ENCODE measurements around the gene DPH7. TPM values are rescaled to one million over a fixed set of nuclear protein-coding genes. Genes with fewer than 3 reads are reported as not detected.
"Not testable (repeated sequence)": the region's sequence is repeated elsewhere in the genome, so short reads cannot be mapped to it uniquely, and the experiment has no call there.

The DPH7 gene
- total RNA-seq, 2 experiments from 2014 or later: 31.9 to 34.2 TPM

DNA sequence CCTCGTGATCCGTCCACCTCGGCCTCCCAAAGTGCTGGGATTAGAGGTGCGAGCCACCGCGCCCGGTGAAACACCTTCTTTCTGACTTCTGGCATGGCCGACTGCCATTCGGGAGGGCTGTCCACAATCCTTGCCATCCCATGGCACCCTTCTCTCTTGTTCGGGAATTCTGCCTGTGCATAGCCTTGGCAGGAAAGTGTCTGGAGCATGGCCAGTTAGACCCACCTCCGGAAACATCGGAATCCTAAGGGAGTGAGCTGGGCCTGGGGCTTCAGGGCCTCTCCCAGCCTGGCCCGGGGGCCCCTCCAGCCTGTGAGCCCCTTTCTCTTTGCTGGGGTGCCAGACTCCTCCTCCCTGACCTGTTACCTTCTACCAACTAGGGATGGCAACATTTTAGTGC is 25.2 kb upstream of the DPH7 start:
- peaks cover 29% of the 10 kb centered on the region for H3K4me1 Mint-ChIP-seq
- H3K4me3 Mint-ChIP-seq: peak overlapping the region; percentile 48
- DNase-seq: no peak
- no peaks in the 10 kb centered on the region for H3K9me3 Mint-ChIP-seq
- POLR2A ChIA-PET: no interaction called here
- H3K27me3 Mint-ChIP-seq: peaks cover 4% of the 10 kb centered on the region
- CTCF ChIA-PET: interaction anchor here (1.4 kb wide), 1 partner anchor 52 kb away, joined by 4 read pairs; the partner anchor contains the start of gene MRPL41
- H3K36me3 Mint-ChIP-seq (ENCODE audit: low read depth): peaks cover 4% of the 10 kb centered on the region
- no peak overlapping the region for H3K27ac Mint-ChIP-seq

DNA sequence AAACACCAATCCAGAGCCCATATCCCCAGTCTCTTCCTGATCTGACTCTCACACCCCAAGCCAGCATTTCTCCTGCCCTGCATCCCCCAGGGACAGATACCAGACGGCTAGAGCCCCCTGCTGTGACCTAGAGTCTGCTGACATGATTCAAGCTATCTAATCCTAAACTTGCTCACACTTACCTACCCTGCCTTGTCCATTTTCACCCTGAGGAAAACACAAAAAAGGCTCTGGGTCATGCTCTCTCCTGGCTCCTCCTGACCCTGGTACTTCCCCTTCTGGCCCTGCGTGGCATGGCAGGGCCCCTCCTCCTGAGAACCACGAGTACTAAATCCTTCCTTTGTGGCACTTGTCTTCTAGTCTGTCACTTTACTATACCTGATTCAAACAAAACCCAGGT is 23.9 kb upstream of the DPH7 start:
- Mint-ChIP-seq H3K27ac (no peak overlapping the region), H3K4me1 (peaks cover 33% of the 10 kb centered on the region), H3K9me3 (no peaks in the 10 kb centered on the region), H3K4me3 (no peak overlapping the region), H3K27me3 (peaks cover 4% of the 10 kb centered on the region), H3K36me3 (ENCODE audit: low read depth) (peaks cover 3% of the 10 kb centered on the region)
- ChIA-PET POLR2A (interaction anchor here (1.0 to 1.3 kb wide), 2 partner anchors 10 to 50 kb away, joined by 3 read pairs; no protein-coding TSS in a partner anchor), CTCF (no interaction called here)
- no peak for DNase-seq

DNA sequence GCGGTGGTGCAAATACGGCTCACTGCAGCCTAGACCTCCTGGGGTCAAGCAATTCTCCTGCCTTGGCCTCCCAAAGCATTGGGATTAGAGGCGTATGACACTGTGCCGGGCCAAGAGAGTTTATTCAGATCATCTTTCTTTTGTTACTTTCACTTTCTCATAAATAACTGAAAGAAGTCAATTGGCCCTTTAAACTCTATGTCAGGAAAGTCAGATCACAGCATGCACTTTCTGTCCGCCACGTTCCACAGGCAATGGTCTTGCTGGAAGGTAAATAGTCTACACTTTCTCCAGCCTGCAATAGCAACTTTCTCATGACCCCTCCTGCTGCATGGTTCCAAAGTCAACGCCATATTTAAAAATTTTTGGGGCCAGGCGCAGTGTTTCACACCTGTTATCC is 20.2 kb upstream of the DPH7 start:
- no peak for DNase-seq
- no peak overlapping the region for H3K4me3 Mint-ChIP-seq
- H3K4me1 Mint-ChIP-seq: peaks cover 17% of the 10 kb centered on the region
- H3K9me3 Mint-ChIP-seq: no peaks in the 10 kb centered on the region
- no peak overlapping the region for H3K27ac Mint-ChIP-seq
- ChIA-PET POLR2A (interaction anchor here (1.2 kb wide), 1 partner anchor 20 kb away, joined by 4 read pairs; the partner anchor contains the start of gene EHMT1), CTCF (no interaction called here)
- no peaks in the 10 kb centered on the region for H3K36me3 Mint-ChIP-seq (ENCODE audit: low read depth)
- H3K27me3 Mint-ChIP-seq: peaks cover 4% of the 10 kb centered on the region

DNA sequence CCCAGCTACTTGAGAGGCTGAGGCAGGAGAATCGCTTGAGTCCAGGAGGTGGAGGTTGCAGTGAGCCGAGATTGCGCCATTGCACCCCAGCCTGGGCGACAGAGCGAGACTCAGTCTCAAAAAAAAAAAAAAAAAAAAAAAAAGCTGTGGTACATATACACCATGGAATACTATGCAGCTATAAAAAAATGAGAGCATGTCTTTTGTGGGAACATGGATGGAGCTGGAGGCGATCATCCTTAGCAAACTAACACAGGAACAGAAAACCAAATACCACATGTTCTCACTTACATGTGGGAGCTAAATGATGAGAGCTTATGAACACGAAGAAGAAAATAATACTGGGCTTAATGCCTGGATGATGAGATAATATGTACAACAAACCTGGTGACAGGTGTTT is 17.9 kb upstream of the DPH7 start:
- H3K4me3 Mint-ChIP-seq; H3K36me3 Mint-ChIP-seq (ENCODE audit: low read depth); H3K4me1 Mint-ChIP-seq; H3K27ac Mint-ChIP-seq; H3K27me3 Mint-ChIP-seq; H3K9me3 Mint-ChIP-seq; DNase-seq; POLR2A ChIA-PET: not testable (repeated sequence)
- CTCF ChIA-PET: interaction anchor here (0.6 kb wide), 1 partner anchor 211 kb away, joined by 3 read pairs; no protein-coding TSS in a partner anchor

DNA sequence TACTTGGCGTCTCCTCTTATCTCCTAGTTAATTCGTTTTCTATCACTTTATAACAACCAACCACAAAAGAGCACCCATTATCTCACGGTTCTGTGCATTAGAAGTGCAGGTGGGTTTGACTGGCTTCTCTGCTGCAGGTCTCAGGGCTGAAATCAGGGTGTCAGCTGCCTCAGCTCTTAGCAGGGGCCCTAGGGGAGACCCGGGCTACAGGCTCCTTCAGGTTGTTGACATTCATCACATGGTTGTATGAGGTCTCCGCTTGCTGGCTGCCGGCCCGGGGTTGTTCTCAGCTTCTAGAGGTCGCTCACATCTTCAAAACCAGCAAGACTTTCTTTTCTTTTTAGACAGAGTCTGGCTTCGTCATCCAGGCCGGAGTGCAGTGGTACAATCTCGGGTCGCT is 14.5 kb upstream of the DPH7 start:
- Mint-ChIP-seq H3K27ac (no peak overlapping the region), H3K27me3 (no peaks in the 10 kb centered on the region), H3K9me3 (no peaks in the 10 kb centered on the region), H3K36me3 (ENCODE audit: low read depth) (peaks cover 2% of the 10 kb centered on the region), H3K4me3 (no peak overlapping the region), H3K4me1 (peaks cover 18% of the 10 kb centered on the region)
- CTCF ChIA-PET: no interaction called here
- no peak for DNase-seq
- POLR2A ChIA-PET: interaction anchor here (1.2 to 1.5 kb wide), 2 partner anchors 11 to 26 kb away, joined by 3 to 12 read pairs; partner anchors contain the start of gene EHMT1

DNA sequence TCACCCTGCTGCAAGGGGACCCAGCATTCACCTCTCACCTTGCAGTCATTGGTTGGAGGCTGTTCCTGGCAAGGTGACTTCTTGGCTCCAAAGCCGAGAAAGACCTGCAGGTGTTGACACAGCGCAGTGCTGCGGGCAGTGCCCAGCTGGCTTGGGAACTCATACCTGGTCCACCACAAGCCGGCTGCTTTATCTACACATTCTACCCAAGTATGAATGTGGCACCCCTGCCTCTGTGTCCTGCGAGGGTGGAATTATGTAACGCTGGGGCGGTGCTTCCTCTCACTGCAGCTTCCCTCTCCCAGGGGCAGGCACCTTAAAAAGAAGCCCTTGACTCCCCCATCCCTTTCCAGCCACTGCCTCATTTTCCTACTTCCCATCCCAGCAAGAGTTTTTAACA is 14.0 kb upstream of the DPH7 start:
- peaks cover 6% of the 10 kb centered on the region for H3K36me3 Mint-ChIP-seq (ENCODE audit: low read depth)
- H3K4me3 Mint-ChIP-seq: no peak overlapping the region
- DNase-seq: no peak
- H3K9me3 Mint-ChIP-seq: no peaks in the 10 kb centered on the region
- no peak overlapping the region for H3K27ac Mint-ChIP-seq
- peaks cover 21% of the 10 kb centered on the region for H3K4me1 Mint-ChIP-seq
- CTCF ChIA-PET: no interaction called here
- POLR2A ChIA-PET: interaction anchor here (1.2 to 1.5 kb wide), 2 partner anchors 11 to 26 kb away, joined by 3 to 12 read pairs; partner anchors contain the start of gene EHMT1
- H3K27me3 Mint-ChIP-seq: no peaks in the 10 kb centered on the region

DNA sequence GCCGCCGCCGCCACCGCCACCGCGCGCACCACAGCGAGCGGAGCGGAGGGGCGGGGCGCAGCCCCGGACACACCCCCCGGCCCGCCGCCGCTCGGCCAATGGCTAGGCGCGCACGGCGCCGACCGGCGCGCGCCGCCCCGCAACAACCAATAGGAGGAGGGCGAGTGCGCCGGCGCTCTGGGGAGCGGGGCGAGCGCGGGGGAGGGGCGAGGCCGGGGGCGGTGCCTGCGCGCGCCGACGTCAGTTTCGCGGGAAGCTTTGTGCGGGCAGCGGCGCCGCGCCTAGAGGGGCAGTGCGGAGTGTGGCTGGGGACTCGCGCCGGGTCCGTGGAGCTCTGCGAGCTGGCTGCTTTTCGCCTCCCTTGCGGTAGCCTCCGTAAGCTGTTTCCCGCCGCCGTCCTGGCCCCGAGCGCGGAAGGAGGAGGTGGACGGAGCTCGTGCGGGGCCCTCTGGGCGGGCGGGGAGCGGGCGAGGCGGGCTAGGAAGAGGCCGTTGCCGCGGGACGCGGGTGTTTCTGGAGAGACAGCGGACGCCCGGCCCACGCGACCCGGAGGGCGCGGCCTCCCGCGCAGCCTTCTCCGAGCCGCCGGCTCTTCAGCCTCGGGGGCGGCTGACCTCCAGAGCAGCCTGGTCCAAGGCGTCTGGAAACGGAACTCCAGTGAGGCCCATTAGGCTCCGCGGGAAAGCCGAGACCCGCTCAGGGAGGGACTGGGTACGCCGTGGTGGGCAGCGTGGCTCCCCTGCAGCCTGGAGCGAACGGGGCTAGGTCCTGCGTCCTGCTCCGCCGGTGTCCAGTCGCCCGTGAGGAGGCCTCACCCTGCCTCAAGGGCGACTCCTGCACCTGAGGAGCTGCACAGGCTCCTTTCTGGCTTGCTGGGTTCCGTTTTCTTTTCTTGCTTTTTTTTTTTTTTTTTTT is 12.0 kb upstream of the DPH7 start, which contains the start of gene ZMYND19:
TSS of gene ZMYND19 (minus strand) at position 44 of the 915 bp plus-strand sequence. CDS start 249 bp downstream, outside the sequence.
- Mint-ChIP-seq H3K9me3 (no peaks in the 10 kb centered on the region), H3K27me3 (no peaks in the 10 kb centered on the region)
- POLR2A ChIA-PET: interaction anchor here (0.6 to 1.8 kb wide), 7 partner anchors 9 to 198 kb away, joined by 3 to 10 read pairs (median 7); partner anchors contain the start of genes ARRDC1, DPH7 and EHMT1

DNA sequence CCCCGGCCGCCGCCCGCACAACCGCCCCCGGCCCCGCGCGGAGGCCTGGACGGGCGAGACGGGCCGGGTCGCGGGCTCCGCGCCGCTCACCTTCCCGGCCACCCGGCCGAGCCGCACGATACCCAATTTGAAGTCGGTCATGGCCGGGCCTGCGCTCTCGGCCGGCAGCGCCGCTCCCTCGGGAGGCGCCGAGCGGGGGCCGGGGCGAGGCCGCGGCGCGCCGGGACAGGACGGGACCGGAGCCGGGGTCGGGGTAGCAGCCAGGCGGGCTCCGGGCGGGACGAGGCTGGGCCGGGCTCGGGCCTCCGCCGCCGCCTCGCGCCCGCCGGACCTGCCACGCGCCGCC is 11.4 kb upstream of the DPH7 start:
- POLR2A ChIA-PET: interaction anchor here (1.0 to 1.8 kb wide), 5 partner anchors 11 to 38 kb away, joined by 3 to 10 read pairs (median 7); partner anchors contain the start of genes ARRDC1, DPH7 and EHMT1

More for the DNA sequence above, 12.0 kb upstream of the DPH7 start, which contains the start of gene ZMYND19:
- CTCF ChIA-PET: interaction anchor here (0.6 to 2.7 kb wide), 7 partner anchors 8 to 66 kb away, joined by 3 to 11 read pairs (median 3); partner anchors contain the start of genes DPH7, EHMT1 and MRPL41
- Mint-ChIP-seq H3K4me3 (peak within 1 kb of the TSS; percentile 92), H3K4me1 (peaks cover 22% of the 10 kb centered on the region), H3K27ac (peak within 1 kb of the TSS; percentile 83), H3K36me3 (ENCODE audit: low read depth) (peaks cover 23% of the 10 kb centered on the region)
- DNase-seq: peak; percentile 90

DNA sequence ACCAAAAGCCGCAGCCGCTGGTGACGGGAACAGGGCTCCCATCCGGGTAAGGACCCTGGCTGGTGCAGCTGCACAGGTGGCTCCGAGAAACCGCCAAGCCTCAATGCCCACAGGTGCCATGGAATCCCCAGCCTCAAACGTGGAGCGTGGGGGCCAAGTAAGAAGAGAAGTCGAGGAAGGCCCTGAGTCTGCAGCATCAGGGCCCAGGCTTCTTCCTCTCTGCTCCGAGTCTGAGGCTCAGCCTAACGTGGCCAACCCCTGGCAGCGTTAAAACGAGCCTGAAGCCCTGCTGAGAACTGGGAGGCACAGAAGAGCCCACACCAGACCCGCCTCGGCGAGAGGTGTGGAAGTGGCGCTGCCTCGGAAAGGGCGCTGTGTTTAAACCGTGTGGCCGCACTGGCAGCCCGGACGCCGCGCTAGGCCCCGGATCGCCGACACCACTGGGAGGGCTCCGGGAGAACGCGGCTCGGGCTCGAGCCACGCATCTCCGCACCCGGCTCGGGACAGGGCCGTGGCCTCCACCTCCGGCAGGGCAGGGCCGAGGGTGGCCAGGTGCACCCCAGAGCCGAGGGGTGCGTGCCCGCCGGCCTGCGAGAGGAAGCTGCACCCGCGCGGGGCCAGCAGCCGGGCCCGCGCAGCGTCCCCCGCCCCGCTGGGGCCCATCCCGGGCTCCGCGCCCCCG is 10.9 kb upstream of the DPH7 start:
- no peaks in the 10 kb centered on the region for H3K9me3 Mint-ChIP-seq
- H3K27ac Mint-ChIP-seq: peak overlapping the region; percentile 66
- peak overlapping the region; percentile 84 for H3K4me3 Mint-ChIP-seq
- DNase-seq: no peak
- H3K4me1 Mint-ChIP-seq: peaks cover 22% of the 10 kb centered on the region
- H3K27me3 Mint-ChIP-seq: no peaks in the 10 kb centered on the region
- H3K36me3 Mint-ChIP-seq (ENCODE audit: low read depth): peaks cover 23% of the 10 kb centered on the region
- ChIA-PET POLR2A (interaction anchor here (0.9 to 2.4 kb wide), 6 partner anchors 10 to 38 kb away, joined by 3 to 10 read pairs (median 5); partner anchors contain the start of genes DPH7, EHMT1 and MRPL41), CTCF (interaction anchor here (2.6 to 2.7 kb wide), 2 partner anchors 10 kb away, joined by 11 to 18 read pairs; partner anchors contain the start of gene DPH7)

More for the DNA sequence above, 11.4 kb upstream of the DPH7 start:
- CTCF ChIA-PET: interaction anchor here (0.6 to 2.7 kb wide), 6 partner anchors 8 to 66 kb away, joined by 3 to 11 read pairs (median 3); partner anchors contain the start of genes DPH7 and EHMT1
- H3K4me3 Mint-ChIP-seq: no peak overlapping the region
- H3K27ac Mint-ChIP-seq: no peak overlapping the region
- peaks cover 23% of the 10 kb centered on the region for H3K36me3 Mint-ChIP-seq (ENCODE audit: low read depth)
- no peaks in the 10 kb centered on the region for H3K27me3 Mint-ChIP-seq
- no peak for DNase-seq
- peaks cover 22% of the 10 kb centered on the region for H3K4me1 Mint-ChIP-seq
- no peaks in the 10 kb centered on the region for H3K9me3 Mint-ChIP-seq

DNA sequence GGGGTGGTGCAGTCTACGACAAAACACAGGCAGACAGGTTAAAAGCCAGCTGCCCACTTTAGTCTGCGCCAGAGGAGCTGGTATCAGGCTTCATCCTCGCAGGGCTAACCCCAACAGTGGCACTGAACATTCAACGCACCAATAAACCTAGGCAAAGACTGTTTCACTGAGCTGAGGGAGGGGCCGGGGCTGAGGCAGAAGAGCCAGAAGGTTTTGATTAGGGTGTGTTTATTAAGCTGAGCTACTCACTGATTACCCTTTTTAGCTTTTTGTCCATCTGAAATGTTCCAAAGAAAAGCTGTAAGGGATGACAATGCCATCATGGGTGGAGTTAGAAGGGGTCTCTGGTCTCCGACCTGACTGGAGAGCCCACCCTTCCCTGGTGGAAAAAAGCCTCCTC is 10.2 kb upstream of the DPH7 start:
- Mint-ChIP-seq H3K4me1 (peaks cover 22% of the 10 kb centered on the region), H3K27ac (peak overlapping the region; percentile 31), H3K36me3 (ENCODE audit: low read depth) (peaks cover 23% of the 10 kb centered on the region), H3K9me3 (no peaks in the 10 kb centered on the region), H3K4me3 (peak overlapping the region; percentile 84), H3K27me3 (no peaks in the 10 kb centered on the region)
- DNase-seq: no peak
- CTCF ChIA-PET: interaction anchor here (2.6 kb wide), 1 partner anchor 9 kb away, joined by 18 read pairs; no protein-coding TSS in a partner anchor
- POLR2A ChIA-PET: interaction anchor here (0.7 to 2.4 kb wide), 4 partner anchors 10 to 67 kb away, joined by 3 to 10 read pairs (median 3); partner anchors contain the start of genes DPH7 and MRPL41

DNA sequence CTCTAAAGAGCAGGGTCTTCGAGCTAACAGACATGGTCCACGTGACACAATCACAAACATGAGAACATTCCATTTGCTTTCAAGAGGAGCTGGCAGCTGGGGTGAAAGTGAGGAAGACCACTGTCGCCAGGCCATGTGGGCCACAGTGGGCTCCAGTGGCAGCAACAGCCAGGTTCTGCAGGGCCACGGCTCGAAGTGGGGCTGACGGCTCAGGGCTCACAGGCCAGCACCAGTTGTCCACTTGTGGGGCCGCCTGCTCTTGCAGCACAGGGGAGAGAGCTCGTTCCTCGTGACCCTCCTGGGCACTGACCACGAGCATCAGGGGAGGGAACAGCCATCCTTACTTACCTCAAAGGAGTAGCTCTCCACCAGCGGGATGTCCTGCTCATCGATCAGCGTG is 9.6 kb upstream of the DPH7 start:
- POLR2A ChIA-PET: interaction anchor here (0.7 to 2.4 kb wide), 3 partner anchors 9 to 68 kb away, joined by 3 to 10 read pairs (median 3); partner anchors contain the start of gene DPH7
- H3K36me3 Mint-ChIP-seq (ENCODE audit: low read depth): peaks cover 23% of the 10 kb centered on the region
- CTCF ChIA-PET: interaction anchor here (2.6 kb wide), 1 partner anchor 8 kb away, joined by 18 read pairs; no protein-coding TSS in a partner anchor
- no peak overlapping the region for H3K27ac Mint-ChIP-seq
- H3K27me3 Mint-ChIP-seq: no peaks in the 10 kb centered on the region
- peak overlapping the region; percentile 54 for H3K4me3 Mint-ChIP-seq
- DNase-seq: no peak
- no peaks in the 10 kb centered on the region for H3K9me3 Mint-ChIP-seq
- peaks cover 22% of the 10 kb centered on the region for H3K4me1 Mint-ChIP-seq

DNA sequence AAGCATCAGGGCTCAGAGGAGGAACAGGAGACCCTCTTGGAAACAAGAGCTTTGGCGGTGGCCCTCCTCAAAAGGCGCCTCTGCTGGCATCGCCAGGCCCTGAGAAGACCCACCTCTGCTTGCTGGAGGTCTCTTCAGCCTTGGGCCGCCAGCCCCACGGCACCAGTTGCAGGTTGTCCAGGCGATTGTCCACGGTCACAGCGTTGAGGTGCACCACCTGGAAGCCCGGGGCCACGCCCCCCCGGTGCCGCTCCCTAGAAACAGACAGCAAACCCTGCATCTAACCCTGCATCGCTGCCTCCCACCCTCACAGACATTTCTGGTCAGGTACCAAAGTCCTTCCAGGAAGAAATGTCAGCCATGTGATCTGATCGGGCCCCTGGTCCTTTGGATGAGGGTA is 8.1 kb upstream of the DPH7 start:
- Mint-ChIP-seq H3K27me3 (no peaks in the 10 kb centered on the region), H3K4me3 (no peak overlapping the region), H3K4me1 (peaks cover 20% of the 10 kb centered on the region), H3K36me3 (ENCODE audit: low read depth) (peaks cover 30% of the 10 kb centered on the region), H3K27ac (no peak overlapping the region), H3K9me3 (no peaks in the 10 kb centered on the region)
- ChIA-PET CTCF (interaction anchor here (2.6 kb wide), 1 partner anchor 7 kb away, joined by 18 read pairs; no protein-coding TSS in a partner anchor), POLR2A (no interaction called here)
- DNase-seq: no peak
